22Rv1 (cell line): ENCODE results near the gene IFITM5.
"Not testable (repeated sequence)": the region's sequence is repeated elsewhere in the genome, so short reads cannot be mapped to it uniquely, and the experiment has no call there.

ENCODE experiments used
- ZFX ChIP-seq: fragments of 450-650 bp; IDR thresholded peaks from 2 replicates; pipeline ENCODE4 v1.6.1; 2017; ENCODE audit warnings: antibody characterized with exemption, borderline replicate concordance
- TF ChIP-seq, protein P1 (sequence below): fragments of 450-650 bp; IDR thresholded peaks from 2 replicates; pipeline ENCODE4 v1.5.1; 2017; ENCODE audit warnings: mild to moderate bottlenecking

DNA sequence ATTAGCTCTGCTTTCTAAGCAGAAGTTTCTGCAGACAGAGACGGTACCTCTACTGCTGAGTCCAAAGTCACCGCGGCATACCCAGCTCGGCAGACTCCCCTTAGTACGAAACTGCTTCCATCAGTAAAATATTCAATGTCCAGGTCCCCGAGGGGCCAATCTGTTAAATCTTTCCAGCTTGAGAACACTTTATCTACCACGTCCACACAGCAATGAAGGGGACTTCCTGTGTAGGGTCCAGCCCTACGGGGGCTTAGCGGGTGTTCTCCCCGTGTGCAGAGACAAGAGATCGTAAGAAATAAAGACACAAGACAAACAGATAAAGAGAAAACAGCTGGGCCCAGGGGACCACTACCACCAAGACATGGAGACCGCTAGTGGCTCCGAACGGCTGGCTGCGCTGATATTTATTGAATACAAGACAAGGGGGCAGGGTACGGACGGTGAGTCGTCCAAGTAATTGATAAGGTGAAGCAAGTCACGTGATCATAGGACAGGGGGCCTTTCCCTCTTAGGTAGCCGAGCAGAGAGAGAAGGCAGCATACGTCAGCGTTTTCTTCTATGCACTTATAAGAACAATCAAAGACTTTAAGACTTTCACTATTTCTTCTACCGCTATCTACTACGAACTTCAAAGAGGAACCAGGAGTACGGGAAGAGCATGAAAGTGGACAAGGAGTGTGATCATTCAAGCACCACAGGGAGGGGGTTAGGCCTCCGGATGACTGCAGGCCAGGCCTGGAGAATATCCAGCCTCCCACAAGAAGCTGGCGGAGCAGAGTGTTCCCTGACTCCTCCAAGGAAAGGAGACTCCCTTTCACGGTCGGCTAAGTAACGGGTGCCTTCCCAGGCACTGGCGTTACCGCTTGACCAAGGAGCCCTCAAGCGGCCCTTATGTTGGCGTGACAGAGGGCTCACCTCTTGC is 25.5 kb upstream of the IFITM5 start:
- TF ChIP-seq, protein P1, sequence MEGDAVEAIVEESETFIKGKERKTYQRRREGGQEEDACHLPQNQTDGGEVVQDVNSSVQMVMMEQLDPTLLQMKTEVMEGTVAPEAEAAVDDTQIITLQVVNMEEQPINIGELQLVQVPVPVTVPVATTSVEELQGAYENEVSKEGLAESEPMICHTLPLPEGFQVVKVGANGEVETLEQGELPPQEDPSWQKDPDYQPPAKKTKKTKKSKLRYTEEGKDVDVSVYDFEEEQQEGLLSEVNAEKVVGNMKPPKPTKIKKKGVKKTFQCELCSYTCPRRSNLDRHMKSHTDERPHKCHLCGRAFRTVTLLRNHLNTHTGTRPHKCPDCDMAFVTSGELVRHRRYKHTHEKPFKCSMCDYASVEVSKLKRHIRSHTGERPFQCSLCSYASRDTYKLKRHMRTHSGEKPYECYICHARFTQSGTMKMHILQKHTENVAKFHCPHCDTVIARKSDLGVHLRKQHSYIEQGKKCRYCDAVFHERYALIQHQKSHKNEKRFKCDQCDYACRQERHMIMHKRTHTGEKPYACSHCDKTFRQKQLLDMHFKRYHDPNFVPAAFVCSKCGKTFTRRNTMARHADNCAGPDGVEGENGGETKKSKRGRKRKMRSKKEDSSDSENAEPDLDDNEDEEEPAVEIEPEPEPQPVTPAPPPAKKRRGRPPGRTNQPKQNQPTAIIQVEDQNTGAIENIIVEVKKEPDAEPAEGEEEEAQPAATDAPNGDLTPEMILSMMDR = not testable (repeated sequence)
- TF ChIP-seq ZFX = not testable (repeated sequence)
